DOHH2 (cell line): ENCODE measurements around the gene SRXN1.

ENCODE experiments used
- CTCF ChIP-seq: fragments of 200-600 bp; sonication (generic); IDR thresholded peaks from one replicate; pipeline ENCODE4 v1.5.1; 2014; ENCODE audit warnings: antibody characterized with exemption, mild to moderate bottlenecking, low read depth, low read length; ENCODE audit not compliant: poor library complexity, severe bottlenecking
- EZH2phosphoT487 ChIP-seq: fragments of 200-600 bp; sonication (generic); IDR thresholded peaks from 2 replicates; pipeline ENCODE4 v1.6.1; 2017; ENCODE audit warnings: borderline replicate concordance, mild to moderate bottlenecking, antibody characterized with exemption, low read length, moderate library complexity, mixed read lengths

GRCh38 chr20:692044-692443, 39.0 kb upstream of the SRXN1 start:
- TF ChIP-seq CTCF (no peak), EZH2phosphoT487 (no peak)
